Esophagus mucosa (tissue), 1 donor: ENCODE measurements around the gene SMG6. TPM values are rescaled to one million over a fixed set of nuclear protein-coding genes. Genes with fewer than 3 reads are reported as not detected.
A peak's percentile ranks its signal among the peaks of the same experiment; 100 is the strongest.

Experiments used
- ATAC-seq: fragments of 200-7000 bp; cut with Tn5 transposase; one replicate; pipeline ENCODE4 v1.9.1; 2020
- total RNA-seq: library from RNA; stranded (reverse); gene quantifications from one replicate; pipeline ENCODE4 v1.2.4, GENCODE V29; 2023
- donor health status: DM: yes; HTN: yes; CAD: no.

The SMG6 gene
- total RNA-seq, 1 donor from 2014 or later, result 19.5 TPM

DNA sequence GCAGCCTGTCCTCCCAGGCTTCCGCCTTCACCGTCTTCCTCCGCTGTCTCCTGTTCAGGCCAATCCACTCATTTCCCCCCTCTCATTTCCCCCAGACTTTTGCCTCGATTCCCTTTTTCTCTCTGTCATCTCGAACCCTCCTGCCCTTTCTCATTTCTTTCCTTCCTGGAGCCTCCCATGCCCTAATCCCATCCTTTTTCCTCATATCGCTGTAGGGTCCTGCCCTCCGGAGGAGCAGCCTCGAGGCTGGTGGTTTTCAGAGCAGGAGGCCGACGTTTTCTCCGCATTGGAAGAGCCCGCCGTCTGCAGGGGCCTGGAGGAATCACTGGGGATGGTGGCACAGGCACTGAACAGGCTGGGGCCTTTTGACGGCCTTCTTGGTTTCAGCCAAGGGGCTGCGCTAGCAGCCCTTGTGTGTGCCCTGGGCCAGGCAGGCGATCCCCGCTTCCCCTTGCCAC is 261.2 kb downstream of the SMG6 start:
- no peak for ATAC-seq

DNA sequence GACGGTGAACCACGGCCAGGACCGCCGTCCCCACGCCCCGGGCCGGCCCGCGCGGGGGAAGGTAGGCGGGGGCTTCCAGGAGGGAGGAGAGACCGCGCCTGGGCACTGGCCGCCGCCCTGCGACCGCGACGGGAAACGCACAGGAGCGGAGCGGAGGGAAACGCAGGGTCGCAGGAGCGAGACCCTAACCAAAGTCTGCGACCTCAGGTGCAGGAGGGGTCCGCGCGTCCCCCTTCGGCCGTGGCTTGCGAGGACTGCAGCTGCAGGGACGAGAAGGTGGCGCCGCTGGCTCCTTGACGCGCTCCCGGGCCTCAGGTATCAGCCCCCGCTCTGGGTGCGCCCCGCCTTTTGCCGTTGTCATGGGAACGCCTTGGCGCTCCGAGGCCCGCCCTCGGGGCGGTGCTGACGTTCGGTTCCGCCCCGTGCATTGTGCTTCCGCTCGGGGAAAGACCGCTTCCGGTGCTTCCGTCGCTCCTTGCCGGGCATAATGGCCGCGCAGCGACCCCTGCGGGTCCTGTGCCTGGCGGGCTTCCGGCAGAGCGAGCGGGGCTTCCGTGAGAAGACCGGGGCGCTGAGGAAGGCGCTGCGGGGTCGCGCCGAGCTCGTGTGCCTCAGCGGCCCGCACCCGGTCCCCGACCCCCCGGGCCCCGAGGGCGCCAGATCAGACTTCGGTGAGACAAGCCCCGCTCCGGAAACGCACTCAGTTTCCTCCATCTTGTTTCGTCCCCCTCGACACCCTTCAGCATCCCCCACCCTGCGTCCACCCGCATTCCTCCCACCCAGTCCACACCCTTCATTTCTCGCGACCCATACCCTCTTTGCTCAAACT is 261.8 kb downstream of the SMG6 start, which contains the start of gene OVCA2:
Gene OVCA2, plus strand, starts transcription at position 462 of the 829 bp plus-strand sequence. Its CDS starts 26 bp downstream, at position 488.
- peak; percentile 88 for ATAC-seq

GRCh38 chr17:2040942-2041560 is 262.5 kb downstream of the SMG6 start:
- ATAC-seq, result peak; percentile 4

DNA sequence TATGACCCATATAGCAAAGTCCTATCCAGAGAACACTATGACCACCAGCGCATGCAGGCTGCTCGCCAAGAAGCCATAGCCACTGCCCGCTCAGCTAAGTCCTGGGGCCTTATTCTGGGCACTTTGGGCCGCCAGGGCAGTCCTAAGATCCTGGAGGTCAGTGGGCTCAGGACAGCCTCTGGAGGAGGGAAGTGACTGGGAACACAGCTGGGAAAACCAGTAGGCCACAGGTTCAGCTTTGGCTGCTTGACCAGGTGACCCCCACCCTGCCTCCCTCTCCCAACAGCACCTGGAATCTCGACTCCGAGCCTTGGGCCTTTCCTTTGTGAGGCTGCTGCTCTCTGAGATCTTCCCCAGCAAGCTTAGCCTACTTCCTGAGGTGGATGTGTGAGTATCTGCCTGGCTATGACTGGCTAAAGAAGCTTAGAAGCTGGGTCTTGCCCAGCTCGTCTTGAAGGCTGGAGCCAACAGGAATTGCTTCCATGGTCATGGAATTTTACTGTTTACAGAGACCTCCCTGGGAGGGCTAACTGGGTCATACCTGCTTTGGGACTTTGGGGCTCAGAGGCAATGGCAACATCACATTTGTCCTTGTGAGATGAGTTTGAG is 263.3 kb downstream of the SMG6 start:
- ATAC-seq, result no peak

DNA sequence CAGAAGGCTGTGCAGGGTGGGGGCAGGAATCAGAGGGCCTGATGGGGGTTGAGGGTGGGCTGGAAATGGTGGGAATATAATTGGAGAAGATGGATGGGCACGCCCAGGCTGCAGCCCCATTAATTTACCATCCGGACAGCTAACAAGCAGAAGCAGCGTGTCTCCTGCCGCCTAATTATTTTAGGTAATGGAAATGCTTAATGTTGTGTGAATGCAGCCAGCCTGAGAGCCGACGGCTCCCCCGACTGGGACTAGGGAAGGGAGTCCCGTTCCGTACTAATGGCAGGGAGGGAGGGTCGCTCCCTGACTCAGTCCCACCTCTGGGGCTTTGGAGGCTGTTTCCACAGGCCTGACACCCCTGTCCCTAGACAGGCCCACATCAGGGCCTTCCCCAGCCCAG is 266.4 kb downstream of the SMG6 start:
- no peak for ATAC-seq

DNA sequence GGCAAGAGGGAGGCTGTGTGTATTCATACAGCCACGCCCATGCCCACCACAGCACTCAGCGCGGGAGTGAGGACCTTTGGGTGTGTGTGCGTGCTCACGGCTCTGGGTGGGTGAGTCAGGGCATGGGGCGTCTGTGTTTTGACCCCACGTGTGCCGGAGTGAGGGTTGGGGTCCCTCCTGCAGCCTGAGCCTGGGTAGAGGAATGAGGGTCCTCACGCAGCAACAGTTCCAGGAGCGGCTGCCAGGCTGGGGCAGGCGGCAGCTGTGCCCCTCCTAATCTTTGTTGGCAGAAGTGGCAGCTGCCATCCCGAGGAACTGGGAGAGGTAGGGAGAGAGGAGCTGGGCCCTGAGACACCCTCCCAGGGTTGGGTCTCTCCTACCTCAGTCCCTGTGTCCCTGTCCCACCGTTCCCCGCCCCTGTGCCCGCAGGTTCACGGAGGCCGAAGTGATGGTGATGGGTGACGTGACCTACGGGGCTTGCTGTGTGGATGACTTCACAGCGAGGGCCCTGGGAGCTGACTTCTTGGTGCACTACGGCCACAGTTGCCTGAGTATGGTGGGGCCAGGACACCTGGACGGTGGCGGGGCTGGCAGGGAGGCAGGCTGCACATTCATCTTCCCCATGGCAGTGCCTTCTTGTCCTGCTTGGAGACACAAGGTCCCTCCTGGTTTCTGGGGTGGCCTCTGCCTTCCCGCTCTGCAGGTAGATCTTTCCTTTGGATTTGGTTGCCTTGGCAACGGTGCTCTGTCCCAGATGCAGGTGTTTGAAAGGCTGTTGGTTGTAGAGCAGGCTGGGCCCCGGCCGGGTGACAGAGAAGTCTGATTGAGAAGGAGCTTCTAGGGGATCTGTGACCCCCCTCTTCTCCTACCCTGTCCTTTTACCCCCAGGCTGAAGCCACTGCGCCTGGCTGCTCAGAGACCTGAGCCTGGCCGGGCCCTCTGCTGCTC is 267.8 kb downstream of the SMG6 start:
- no peak for ATAC-seq

DNA sequence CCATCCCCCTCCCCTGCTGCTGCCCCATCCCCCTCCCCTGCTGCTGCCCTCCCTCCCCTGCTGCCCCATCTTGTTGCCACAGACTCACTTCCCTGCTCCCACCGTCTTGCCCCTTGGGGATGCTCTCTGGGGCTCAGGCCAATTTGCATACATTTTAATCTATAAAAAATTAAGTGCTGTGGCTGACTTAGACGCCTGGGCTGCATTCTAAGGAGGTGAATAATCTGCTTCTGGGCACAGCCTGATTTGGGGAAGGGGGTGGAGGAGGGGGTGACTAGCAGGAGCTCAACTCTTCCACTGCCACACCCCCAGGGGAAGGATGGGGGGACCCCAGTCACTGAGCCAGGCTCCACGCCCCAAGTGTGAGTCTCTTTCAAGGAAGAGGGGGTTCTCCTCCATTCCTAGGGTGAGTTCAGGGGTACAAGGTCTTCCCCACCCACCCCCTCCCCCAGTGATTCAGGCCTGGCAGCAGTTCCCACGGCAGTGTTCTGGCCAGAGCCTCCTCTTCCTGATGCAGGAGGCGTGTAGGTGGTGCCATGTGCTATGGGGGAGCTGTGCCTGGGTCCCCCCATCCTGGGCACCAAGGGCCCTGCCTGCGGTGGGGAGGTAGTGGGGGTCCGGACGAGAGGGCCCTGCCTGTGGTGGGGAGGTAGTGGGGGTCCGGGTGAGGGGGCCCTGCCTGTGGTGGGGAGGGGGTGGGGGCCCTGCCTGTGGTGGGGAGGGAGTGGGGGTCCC is 268.6 kb downstream of the SMG6 start:
- ATAC-seq, result no peak

- no peak for ATAC-seq
Measured at GRCh38 chr17:2034157-2034556, 269.4 kb downstream of the SMG6 start.

- ATAC-seq, result no peak
Measured at GRCh38 chr17:2033153-2033552, 270.4 kb downstream of the SMG6 start.

GRCh38 chr17:2030779-2031163 is 272.8 kb downstream of the SMG6 start:
- ATAC-seq, result peak; percentile 3

- peak; percentile 86 for ATAC-seq
Measured at GRCh38 chr17:2029911-2030778, 273.4 kb downstream of the SMG6 start, which contains the start of gene DPH1. DPH1 (plus strand) TSS chr17:2030153; CDS start chr17:2030170, 17 bp downstream.

DNA sequence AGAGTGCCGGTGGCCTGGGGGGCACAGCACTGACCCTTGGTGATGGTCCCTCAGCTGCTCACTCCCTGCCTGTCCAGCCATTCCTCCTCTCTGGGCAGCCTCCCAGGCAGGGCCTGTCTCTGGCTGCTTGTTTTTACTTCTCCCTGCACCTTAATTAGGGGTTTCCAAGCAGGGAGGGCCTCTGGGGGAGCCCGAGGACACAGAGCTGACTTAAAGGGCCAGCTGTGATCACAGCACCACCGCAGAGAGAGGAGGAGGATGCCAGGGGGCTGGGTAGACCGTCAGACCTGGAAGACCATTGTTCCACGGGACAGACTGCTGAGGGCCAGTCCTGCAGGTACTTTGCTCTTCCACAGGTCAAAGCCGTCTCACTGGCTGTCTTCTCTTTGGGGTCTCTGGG is 274.8 kb downstream of the SMG6 start:
- no peak for ATAC-seq

GRCh38 chr17:2028234-2028614 is 275.4 kb downstream of the SMG6 start:
- no peak for ATAC-seq

DNA sequence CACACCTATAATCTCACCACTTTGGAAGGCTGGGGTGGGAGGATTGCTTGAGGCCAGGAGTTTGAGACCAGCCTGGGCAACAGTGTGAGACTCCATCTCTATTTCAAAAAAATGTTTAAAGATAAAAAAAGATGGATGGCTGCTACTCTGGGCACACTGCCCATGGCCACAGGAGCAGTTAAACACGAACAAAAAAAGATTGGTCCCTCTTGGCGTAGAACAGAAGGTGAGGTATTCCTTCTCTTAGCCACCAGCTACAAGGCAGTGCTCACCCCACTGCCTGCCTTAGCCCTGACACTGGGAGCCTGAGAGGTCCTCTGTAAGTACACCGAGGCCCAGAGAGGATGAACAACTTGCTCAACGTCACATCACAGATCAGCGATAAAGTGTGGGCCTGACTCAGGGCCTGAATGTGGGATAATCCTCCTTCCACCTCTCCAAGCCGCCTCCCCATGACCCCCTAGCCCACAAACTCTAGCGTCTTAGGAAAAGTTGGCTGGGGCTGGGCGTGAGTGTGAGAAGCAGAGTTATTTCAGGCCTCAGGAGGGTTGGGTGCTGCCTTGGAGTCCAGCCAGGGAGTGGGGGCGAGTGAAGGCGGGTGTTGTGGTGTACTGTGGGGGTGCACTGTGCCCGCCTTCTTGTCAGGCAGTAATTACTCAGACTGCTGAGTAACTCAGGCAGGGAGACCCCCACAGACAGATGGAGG is 275.9 kb downstream of the SMG6 start:
- no peak for ATAC-seq

DNA sequence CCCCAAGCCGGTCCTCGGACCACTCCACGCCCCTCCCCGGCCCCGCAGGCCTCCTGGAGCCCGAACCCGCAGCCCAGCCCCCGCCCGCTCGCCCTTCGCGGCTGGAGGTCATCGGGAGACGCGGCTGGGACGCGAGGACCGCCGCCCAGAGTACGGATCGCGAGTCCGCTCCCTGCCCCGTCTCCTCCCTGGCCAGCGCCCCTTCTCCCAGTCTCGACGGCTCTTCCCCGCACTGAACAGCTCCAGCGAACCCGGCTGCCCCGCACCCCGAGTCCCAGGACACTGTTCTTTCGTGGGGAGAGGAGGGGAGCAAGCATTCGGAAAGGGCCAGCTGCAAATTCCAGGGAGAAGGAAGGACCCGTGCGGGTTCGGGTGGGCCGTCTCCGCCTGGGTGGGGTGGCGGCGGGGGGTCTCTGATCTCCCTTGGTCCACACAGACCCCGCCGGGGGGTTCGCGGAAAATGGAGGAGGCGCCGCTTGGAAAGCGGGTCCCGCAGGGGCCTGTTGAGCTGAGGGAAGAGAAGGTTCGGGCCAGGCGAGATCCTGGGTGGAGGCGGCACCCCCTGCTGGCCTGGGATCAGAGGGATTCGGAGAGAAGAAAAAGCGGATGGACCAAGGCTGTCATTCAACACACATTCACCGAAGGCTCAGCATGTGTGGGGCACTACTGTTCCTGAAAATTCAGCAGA is 277.8 kb downstream of the SMG6 start:
- ATAC-seq, result peak; percentile 25

DNA sequence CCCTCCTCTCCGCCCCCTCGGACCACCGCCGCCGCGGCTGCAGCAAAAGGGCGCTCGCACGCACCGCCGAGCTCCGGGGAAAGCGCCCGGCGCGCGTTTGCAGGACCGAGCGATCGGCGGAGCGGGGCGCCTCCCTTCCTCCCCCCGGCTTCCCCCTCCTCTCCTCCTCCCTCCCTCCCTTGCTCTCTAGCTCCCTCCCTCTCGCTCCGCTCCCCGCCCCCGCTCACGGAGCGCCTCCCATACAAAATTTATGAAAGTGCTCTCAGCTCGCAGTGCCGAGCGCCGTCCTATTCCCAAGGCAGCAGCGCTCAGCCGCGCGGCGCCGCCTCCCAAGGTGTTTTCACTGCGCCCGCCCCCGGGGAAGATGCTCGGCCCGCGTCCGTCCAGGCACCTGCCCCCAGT is 278.4 kb downstream of the SMG6 start, which contains the start of gene RTN4RL1:
Gene RTN4RL1, minus strand, starts transcription at position 115 of the 402 bp plus-strand sequence. CDS start 469 bp downstream, outside the sequence.
- peak; percentile 51 for ATAC-seq

GRCh38 chr17:2024572-2025219 is 278.9 kb downstream of the SMG6 start:
- ATAC-seq, result peak; percentile 2
